GM12878 (cell line): ENCODE measurements around the gene CFAP45. TPM values are rescaled to one million over a fixed set of nuclear protein-coding genes. Genes with fewer than 3 reads are reported as not detected.

ENCODE experiments used
- ATAC-seq: fragments of 200-7000 bp; cut with Tn5 transposase; 3 replicates; pipeline ENCODE4 v1.9.1; 2020; ENCODE audit warnings: mild to moderate bottlenecking, moderate library complexity
- BruUV-seq: library from RNA; stranded (reverse); fragments of 400-500 nt; replicated peaks from 2 replicates; lab custom pipeline; 2021; lab: Mats Ljungman, UMichigan
- CTCF ChIA-PET: fragments of 300-600 bp; sonication (Branson Sonifier 250); formaldehyde crosslinking; extraction: SDS; loops from one replicate; lab custom pipeline; 2021; ENCODE audit warnings: inconsistent platforms; lab: Yijun Ruan, JAX
- POLR2A ChIA-PET: fragments of 350-600 bp; formaldehyde crosslinking; extraction: SDS; loops from one replicate; lab custom pipeline; 2021; ENCODE audit warnings: inconsistent platforms; lab: Charles Lee
- RAD21 ChIA-PET: fragments of 300-600 bp; sonication (Branson Sonifier 250); formaldehyde crosslinking; loops from one replicate; lab custom pipeline; 2023; ENCODE audit warnings: antibody characterized with exemption; ENCODE audit not compliant: unreplicated experiment; lab: Charles Lee
- SMC1A ChIA-PET: fragments of 300-600 bp; sonication (Branson Sonifier 250); formaldehyde crosslinking; loops from one replicate; lab custom pipeline; 2023; ENCODE audit not compliant: unreplicated experiment, uncharacterized antibody; lab: Charles Lee
- DNase-seq: peaks from one replicate; pipeline ENCODE4 v3.0.0-alpha.2; 2011; ENCODE audit warnings: low read depth, low spot score
- FAIRE-seq: peaks from 3 replicates; lab custom pipeline; 2011; peaks lifted over from hg19 to GRCh38; lab: Jason Lieb, UNC
- H2AFZ ChIP-seq: 2 replicates; pipeline ENCODE4 v1.6.0; 2011; ENCODE audit warnings: low read depth, low read length, control low read depth; ENCODE audit not compliant: control insufficient read depth
- H3K27ac ChIP-seq: 2 replicates; pipeline ENCODE4 v1.5.1; 2011; ENCODE audit warnings: control low read depth; ENCODE audit not compliant: control insufficient read depth, insufficient read depth
- H3K27me3 ChIP-seq, 2 experiments: replicated peaks in 1 of 2; 2 replicates each; pipeline versions ENCODE4 v1.6.0 to v1.6.1; 2011; ENCODE audit warnings: low read length in 1 of 2; ENCODE audit not compliant: control insufficient read depth in 2 of 2, insufficient read depth in 2 of 2
- H3K36me3 ChIP-seq, 2 experiments: 2 replicates each; pipeline ENCODE4 v1.5.1; 2011; ENCODE audit warnings: low read length in 1 of 2; ENCODE audit not compliant: control insufficient read depth in 2 of 2, insufficient read depth in 2 of 2
- H3K4me1 ChIP-seq: 2 replicates; pipeline ENCODE4 v1.6.1; 2011; ENCODE audit warnings: mild to moderate bottlenecking, low read length, moderate library complexity, mixed read lengths; ENCODE audit not compliant: control insufficient read depth, insufficient read depth
- H3K4me2 ChIP-seq: 2 replicates; pipeline ENCODE4 v1.6.0; 2011; ENCODE audit warnings: control low read depth; ENCODE audit not compliant: control insufficient read depth, insufficient read depth
- H3K4me3 ChIP-seq: fragments of 200-600 bp; sonication (generic); 2 replicates; pipeline ENCODE4 v1.5.1; 2016
- H3K79me2 ChIP-seq: 2 replicates; pipeline ENCODE4 v1.6.0; 2011; ENCODE audit warnings: low read length; ENCODE audit not compliant: control insufficient read depth, insufficient read depth
- H3K9ac ChIP-seq: 2 replicates; pipeline ENCODE4 v1.8.0; 2011; ENCODE audit warnings: low read length, control low read depth, mixed read lengths; ENCODE audit not compliant: control insufficient read depth, insufficient read depth
- H3K9me3 ChIP-seq: replicated peaks from 3 replicates; pipeline ENCODE4 v1.5.1; 2011; ENCODE audit warnings: mild to moderate bottlenecking, low read length; ENCODE audit not compliant: control insufficient read depth, insufficient read depth
- H4K20me1 ChIP-seq: 2 replicates; pipeline ENCODE4 v1.6.0; 2011; ENCODE audit not compliant: control insufficient read depth, insufficient read depth
- BCL11A ChIP-seq: IDR thresholded peaks from 2 replicates; pipeline ENCODE4 v1.6.1; 2011; ENCODE audit warnings: low read depth, low read length
- BRCA1 ChIP-seq: IDR thresholded peaks from 2 replicates; pipeline ENCODE4 v1.6.1; 2011; ENCODE audit warnings: low read depth, low read length, improper control_type of control experiment
- CREM ChIP-seq: IDR thresholded peaks from 2 replicates; pipeline ENCODE4 v1.6.1; 2014; ENCODE audit warnings: antibody characterized with exemption, low read depth
- LARP7 ChIP-seq: fragments of 450-650 bp; IDR thresholded peaks from 2 replicates; pipeline ENCODE4 v1.6.1; 2017; ENCODE audit warnings: mild to moderate bottlenecking
- MTA2 ChIP-seq: fragments of 450-650 bp; IDR thresholded peaks from 2 replicates; pipeline ENCODE4 v1.6.1; 2016; ENCODE audit warnings: low read depth, mild to moderate bottlenecking, moderate library complexity
- NFYA ChIP-seq: IDR thresholded peaks from 2 replicates; pipeline ENCODE4 v1.6.1; 2011; ENCODE audit warnings: low read depth, mild to moderate bottlenecking, low read length, improper control_type of control experiment, borderline replicate concordance
- NKRF ChIP-seq: fragments of 450-650 bp; conservative IDR thresholded peaks from 2 replicates; pipeline ENCODE4 v1.6.1; 2017; ENCODE audit warnings: mild to moderate bottlenecking, moderate library complexity
- RELA ChIP-seq: fragments of 450-650 bp; IDR thresholded peaks from 2 replicates; pipeline ENCODE4 v1.8.0; 2014; ENCODE audit warnings: borderline replicate concordance; ENCODE audit not compliant: partially characterized antibody
- SMC3 ChIP-seq: IDR thresholded peaks from 2 replicates; pipeline ENCODE4 v1.6.1; 2011; ENCODE audit warnings: low read length, improper control_type of control experiment, borderline replicate concordance
- SREBF1 ChIP-seq: IDR thresholded peaks from 2 replicates; pipeline ENCODE4 v1.6.1; 2012; ENCODE audit warnings: mild to moderate bottlenecking, low read length
- WGBS: methylation state at CpG from one replicate; pipeline ENCODE4 v1.1.6; 2016; ENCODE audit warnings: low lambda C conversion rate; ENCODE audit not compliant: insufficient replicate concordance, insufficient coverage; ENCODE audit errors: missing lambda C conversion rate; 5-methylcytosine and 5-hydroxymethylcytosine counted together
- in situ Hi-C: fragments of 300-500 bp; cut with MboI; formaldehyde crosslinking; loops from 9 replicates; pipeline ENCODE4 v1.14.3; 2018; ENCODE audit warnings: mixed read lengths
- intact Hi-C: fragments of 100-400 bp; cut with micrococcal nuclease; formaldehyde crosslinking; loops from one replicate; pipeline ENCODE4 v1.14.2; 2022; ENCODE audit not compliant: unreplicated experiment
- polyA plus RNA-seq, 11 experiments: library from polyadenylated mRNA; depleted of rRNA in 4 of 11; unstranded in 6 of 11; stranded (reverse) in 5 of 11; fragments of >200 nt; fragmentation: Nextera tagmentation in 4 of 11; fragmentation: Illumina TruSeq in 1 of 11; extraction: Ambion mirVana in 4 of 11; extraction: Trizol in 1 of 11; gene quantifications; 1 replicate in 1 of 11; 2 replicates in 10 of 11; pipeline versions ENCODE4 v1.2.1 to v1.2.3, GENCODE V29; 2011 to 2016; ENCODE audit warnings: inconsistent platforms in 2 of 11, missing spikeins in 2 of 11, low read depth in 1 of 11
- total RNA-seq, 4 experiments: library from RNA; depleted of rRNA in 3 of 4; stranded (reverse); fragments of >200 nt in 3 of 4; fragmentation: Illumina TruSeq in 1 of 4; extraction: Trizol in 1 of 4; gene quantifications; 2 replicates each; pipeline versions ENCODE4 v1.2.1 to v1.2.3, GENCODE V29; 2013 to 2021
- TF ChIP-seq, protein P1 (sequence below): fragments of 450-650 bp; IDR thresholded peaks from 2 replicates; pipeline ENCODE4 v1.6.1; 2017; ENCODE audit warnings: mild to moderate bottlenecking, moderate library complexity
- TF ChIP-seq, protein P2 (sequence below): fragments of 150-350 bp; IDR thresholded peaks from 2 replicates; pipeline ENCODE4 v1.6.1; 2014; ENCODE audit warnings: mild to moderate bottlenecking, low read depth, low read length
- TF ChIP-seq, protein P3 (sequence below): IDR thresholded peaks from 2 replicates; pipeline ENCODE4 v1.6.1; 2011; ENCODE audit warnings: mild to moderate bottlenecking, low read depth, low read length, moderate library complexity; ENCODE audit not compliant: insufficient replicate concordance

CFAP45 gene
- total and polyA plus RNA-seq, 10 of the 15 experiments (the other 5 are each of a cell fraction or from before 2014, with no cell fraction given): 0.43 to 0.91 (median 0.67) TPM

GRCh38 chr1:159829273-159829634, 70.7 kb downstream of the CFAP45 start (continued):
- peak; percentile 50 for TF ChIP-seq SMC3

GRCh38 chr1:159828581-159829272, 71.2 kb downstream of the CFAP45 start:
- Histone ChIP-seq H2AFZ (no peak overlapping the region), H3K9ac (no peak overlapping the region), H3K27ac (no peak overlapping the region), H3K4me2 (peak overlapping the region; percentile 21; the same call in 1 of the 2 replicates), H3K36me3 (no peaks in the 10 kb centered on the region), H3K4me1 (peaks cover 35% of the 10 kb centered on the region), H3K27me3 (0 out of 4 replicates have a peak, but pooled peaks cover 0 to 3% of the 10 kb centered on the region in 2 experiments), H3K9me3 (peaks cover 2% of the 10 kb centered on the region; the same call in 1 of the 3 replicates), H4K20me1 (no peaks in the 10 kb centered on the region), H3K79me2 (no peaks in the 10 kb centered on the region), H3K4me3 (no peak overlapping the region)
- CTCF ChIA-PET: interaction anchor here (0.5 to 16.1 kb wide), 4 partner anchors 27 to 64 kb away, joined by 3 to 178 read pairs (median 4); partner anchors contain the start of gene FCRL6
- SMC1A ChIA-PET: interaction anchor here (1.0 to 3.4 kb wide), 3 partner anchors 9 to 62 kb away, joined by 3 to 21 read pairs (median 3); no protein-coding TSS in a partner anchor
- intact Hi-C loops: loop anchor here (2.0 to 5.0 kb wide), 2 partner anchors 30 to 46 kb away; partner anchors contain the start of gene DUSP23
- ATAC-seq (peak; percentile 29), DNase-seq (no peak), FAIRE-seq (no peak)
- RAD21 ChIA-PET: interaction anchor here (0.7 to 1.0 kb wide), 3 partner anchors 62 to 699 kb away, joined by 3 to 5 read pairs (median 4); no protein-coding TSS in a partner anchor
- BruUV-seq: no TSS peak
- POLR2A ChIA-PET: no interaction called here
- in situ Hi-C loops: no loop called here
- 51% methylated on average over 11 of the region's 11 CpGs for WGBS
- TF ChIP-seq NKRF: no peak
- no peak for TF ChIP-seq SREBF1
- no peak for TF ChIP-seq LARP7
- TF ChIP-seq BRCA1: no peak
- TF ChIP-seq, protein P1, sequence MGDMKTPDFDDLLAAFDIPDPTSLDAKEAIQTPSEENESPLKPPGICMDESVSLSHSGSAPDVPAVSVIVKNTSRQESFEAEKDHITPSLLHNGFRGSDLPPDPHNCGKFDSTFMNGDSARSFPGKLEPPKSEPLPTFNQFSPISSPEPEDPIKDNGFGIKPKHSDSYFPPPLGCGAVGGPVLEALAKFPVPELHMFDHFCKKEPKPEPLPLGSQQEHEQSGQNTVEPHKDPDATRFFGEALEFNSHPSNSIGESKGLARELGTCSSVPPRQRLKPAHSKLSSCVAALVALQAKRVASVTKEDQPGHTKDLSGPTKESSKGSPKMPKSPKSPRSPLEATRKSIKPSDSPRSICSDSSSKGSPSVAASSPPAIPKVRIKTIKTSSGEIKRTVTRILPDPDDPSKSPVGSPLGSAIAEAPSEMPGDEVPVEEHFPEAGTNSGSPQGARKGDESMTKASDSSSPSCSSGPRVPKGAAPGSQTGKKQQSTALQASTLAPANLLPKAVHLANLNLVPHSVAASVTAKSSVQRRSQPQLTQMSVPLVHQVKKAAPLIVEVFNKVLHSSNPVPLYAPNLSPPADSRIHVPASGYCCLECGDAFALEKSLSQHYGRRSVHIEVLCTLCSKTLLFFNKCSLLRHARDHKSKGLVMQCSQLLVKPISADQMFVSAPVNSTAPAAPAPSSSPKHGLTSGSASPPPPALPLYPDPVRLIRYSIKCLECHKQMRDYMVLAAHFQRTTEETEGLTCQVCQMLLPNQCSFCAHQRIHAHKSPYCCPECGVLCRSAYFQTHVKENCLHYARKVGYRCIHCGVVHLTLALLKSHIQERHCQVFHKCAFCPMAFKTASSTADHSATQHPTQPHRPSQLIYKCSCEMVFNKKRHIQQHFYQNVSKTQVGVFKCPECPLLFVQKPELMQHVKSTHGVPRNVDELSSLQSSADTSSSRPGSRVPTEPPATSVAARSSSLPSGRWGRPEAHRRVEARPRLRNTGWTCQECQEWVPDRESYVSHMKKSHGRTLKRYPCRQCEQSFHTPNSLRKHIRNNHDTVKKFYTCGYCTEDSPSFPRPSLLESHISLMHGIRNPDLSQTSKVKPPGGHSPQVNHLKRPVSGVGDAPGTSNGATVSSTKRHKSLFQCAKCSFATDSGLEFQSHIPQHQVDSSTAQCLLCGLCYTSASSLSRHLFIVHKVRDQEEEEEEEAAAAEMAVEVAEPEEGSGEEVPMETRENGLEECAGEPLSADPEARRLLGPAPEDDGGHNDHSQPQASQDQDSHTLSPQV: no peak
- no peak for TF ChIP-seq NFYA
- no peak for TF ChIP-seq BCL11A
- no peak for TF ChIP-seq MTA2
- TF ChIP-seq CREM: no peak
- TF ChIP-seq, protein P2, sequence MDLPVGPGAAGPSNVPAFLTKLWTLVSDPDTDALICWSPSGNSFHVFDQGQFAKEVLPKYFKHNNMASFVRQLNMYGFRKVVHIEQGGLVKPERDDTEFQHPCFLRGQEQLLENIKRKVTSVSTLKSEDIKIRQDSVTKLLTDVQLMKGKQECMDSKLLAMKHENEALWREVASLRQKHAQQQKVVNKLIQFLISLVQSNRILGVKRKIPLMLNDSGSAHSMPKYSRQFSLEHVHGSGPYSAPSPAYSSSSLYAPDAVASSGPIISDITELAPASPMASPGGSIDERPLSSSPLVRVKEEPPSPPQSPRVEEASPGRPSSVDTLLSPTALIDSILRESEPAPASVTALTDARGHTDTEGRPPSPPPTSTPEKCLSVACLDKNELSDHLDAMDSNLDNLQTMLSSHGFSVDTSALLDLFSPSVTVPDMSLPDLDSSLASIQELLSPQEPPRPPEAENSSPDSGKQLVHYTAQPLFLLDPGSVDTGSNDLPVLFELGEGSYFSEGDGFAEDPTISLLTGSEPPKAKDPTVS: no peak
- TF ChIP-seq, protein P3, sequence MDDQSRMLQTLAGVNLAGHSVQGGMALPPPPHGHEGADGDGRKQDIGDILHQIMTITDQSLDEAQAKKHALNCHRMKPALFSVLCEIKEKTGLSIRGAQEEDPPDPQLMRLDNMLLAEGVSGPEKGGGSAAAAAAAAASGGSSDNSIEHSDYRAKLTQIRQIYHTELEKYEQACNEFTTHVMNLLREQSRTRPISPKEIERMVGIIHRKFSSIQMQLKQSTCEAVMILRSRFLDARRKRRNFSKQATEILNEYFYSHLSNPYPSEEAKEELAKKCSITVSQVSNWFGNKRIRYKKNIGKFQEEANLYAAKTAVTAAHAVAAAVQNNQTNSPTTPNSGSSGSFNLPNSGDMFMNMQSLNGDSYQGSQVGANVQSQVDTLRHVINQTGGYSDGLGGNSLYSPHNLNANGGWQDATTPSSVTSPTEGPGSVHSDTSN: no peak
- TF ChIP-seq RELA: no peak
